Peyer's patch (tissue), 4 donors: ENCODE results near the gene GRIPAP1. TPM values are rescaled to one million over a fixed set of nuclear protein-coding genes. Genes with fewer than 3 reads are reported as not detected.

ENCODE experiments used
- DNase-seq, 3 donors: peaks; one replicate each; pipeline ENCODE4 v3.0.0-alpha.2; 2017 to 2019
- H3K27ac ChIP-seq, 4 donors: fragments of 200-600 bp; sonication (generic); one replicate each; pipeline ENCODE4 v1.5.1; 2016 to 2019
- H3K27me3 ChIP-seq, 2 donors: fragments of 200-600 bp; sonication (generic); one replicate each; pipeline ENCODE4 v1.5.1; 2019
- H3K36me3 ChIP-seq, 3 donors: fragments of 200-600 bp; sonication (generic); one replicate each; pipeline ENCODE4 v1.5.1; 2016 to 2019
- H3K4me1 ChIP-seq, 4 donors: fragments of 200-600 bp; sonication (generic); one replicate each; pipeline ENCODE4 v1.5.1; 2016 to 2019
- H3K4me3 ChIP-seq, 4 donors: fragments of 200-600 bp; sonication (generic); 1 replicate in 3 of 4; 2 replicates in 1 of 4; pipeline ENCODE4 v1.5.1; 2016 to 2019; ENCODE audit warnings: mild to moderate bottlenecking in 1 of 4
- H3K9me3 ChIP-seq, 4 donors: fragments of 200-600 bp; sonication (generic); one replicate each; pipeline ENCODE4 v1.5.1; 2016 to 2019; ENCODE audit warnings: mild to moderate bottlenecking in 1 of 4
- POLR2A ChIP-seq, 2 donors: fragments of 450-650 bp; IDR thresholded peaks; one replicate each; pipeline ENCODE4 v1.5.1; 2017; ENCODE audit warnings: antibody characterized with exemption in 2 of 2, mild to moderate bottlenecking in 2 of 2, moderate library complexity in 2 of 2
- small RNA-seq, 2 donors: library from RNA; depleted of rRNA; stranded (forward); fragments of <200 nt; gene quantifications; one replicate each; pipeline ENCODE3, GENCODE V24; 2016
- total RNA-seq, 4 donors: library from RNA; depleted of rRNA; stranded (reverse); fragments of >200 nt; gene quantifications; one replicate each; pipeline ENCODE4 v1.1.0, GENCODE V29; 2016
- TF ChIP-seq, protein P1 (sequence below), 6 experiments: fragments of 450-650 bp in 4 of 6; fragments of 200-600 bp in 2 of 6; sonication (generic) in 1 of 6; IDR thresholded peaks; one replicate each; pipeline ENCODE4 v1.5.1; 2017 to 2019; ENCODE audit warnings: antibody characterized with exemption in 6 of 6, mild to moderate bottlenecking in 3 of 6, moderate library complexity in 1 of 6

The GRIPAP1 gene
- total RNA-seq, 4 donors from 2014 or later = 32.4 to 139 (median 70.9) TPM

DNA sequence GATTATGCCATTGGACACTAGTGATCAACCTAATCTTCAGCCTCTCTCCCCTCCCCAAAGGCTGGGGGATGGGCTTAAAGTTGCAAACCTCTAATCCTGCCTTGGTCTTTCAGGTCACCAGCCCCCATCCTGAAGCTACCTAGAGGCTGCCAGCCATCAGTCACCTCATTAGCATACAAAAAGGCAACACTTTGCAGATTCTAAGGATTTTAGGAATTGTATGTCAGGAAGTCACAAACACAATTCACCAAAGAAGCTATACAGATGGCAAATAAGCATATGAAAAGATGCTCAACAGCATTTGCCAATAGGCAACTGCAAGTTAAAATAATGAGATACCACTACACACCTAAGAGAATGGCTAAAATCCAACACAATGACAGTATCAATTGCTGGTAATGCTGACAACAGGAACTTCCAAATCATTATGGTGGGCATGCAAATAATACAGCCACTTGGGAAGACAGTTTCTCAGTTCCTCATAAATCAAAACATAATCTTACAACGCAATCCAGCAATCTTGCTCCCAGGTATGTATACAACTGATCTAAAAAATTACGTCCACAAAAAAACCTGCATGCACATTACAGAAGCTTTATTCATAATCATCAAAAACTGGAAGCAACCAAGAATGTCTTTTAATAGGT is 74.2 kb downstream of the GRIPAP1 start:
- Histone ChIP-seq H3K4me1 (no peaks in the 10 kb centered on the region), H3K27ac (peak overlapping the region in 1 of 4 donors; percentile 1), H3K4me3 (no peak overlapping the region), H3K36me3 (peaks cover 0 to 60% (median 0%) of the 10 kb centered on the region in 3 donors), H3K27me3 (no peaks in the 10 kb centered on the region), H3K9me3 (no peaks in the 10 kb centered on the region)
- no peak for TF ChIP-seq POLR2A (IDR thresholded peaks at IDR 0.05)
- TF ChIP-seq, protein P1, sequence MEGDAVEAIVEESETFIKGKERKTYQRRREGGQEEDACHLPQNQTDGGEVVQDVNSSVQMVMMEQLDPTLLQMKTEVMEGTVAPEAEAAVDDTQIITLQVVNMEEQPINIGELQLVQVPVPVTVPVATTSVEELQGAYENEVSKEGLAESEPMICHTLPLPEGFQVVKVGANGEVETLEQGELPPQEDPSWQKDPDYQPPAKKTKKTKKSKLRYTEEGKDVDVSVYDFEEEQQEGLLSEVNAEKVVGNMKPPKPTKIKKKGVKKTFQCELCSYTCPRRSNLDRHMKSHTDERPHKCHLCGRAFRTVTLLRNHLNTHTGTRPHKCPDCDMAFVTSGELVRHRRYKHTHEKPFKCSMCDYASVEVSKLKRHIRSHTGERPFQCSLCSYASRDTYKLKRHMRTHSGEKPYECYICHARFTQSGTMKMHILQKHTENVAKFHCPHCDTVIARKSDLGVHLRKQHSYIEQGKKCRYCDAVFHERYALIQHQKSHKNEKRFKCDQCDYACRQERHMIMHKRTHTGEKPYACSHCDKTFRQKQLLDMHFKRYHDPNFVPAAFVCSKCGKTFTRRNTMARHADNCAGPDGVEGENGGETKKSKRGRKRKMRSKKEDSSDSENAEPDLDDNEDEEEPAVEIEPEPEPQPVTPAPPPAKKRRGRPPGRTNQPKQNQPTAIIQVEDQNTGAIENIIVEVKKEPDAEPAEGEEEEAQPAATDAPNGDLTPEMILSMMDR (IDR thresholded peaks at IDR 0.05) = no peak
- DNase-seq = no peak

DNA sequence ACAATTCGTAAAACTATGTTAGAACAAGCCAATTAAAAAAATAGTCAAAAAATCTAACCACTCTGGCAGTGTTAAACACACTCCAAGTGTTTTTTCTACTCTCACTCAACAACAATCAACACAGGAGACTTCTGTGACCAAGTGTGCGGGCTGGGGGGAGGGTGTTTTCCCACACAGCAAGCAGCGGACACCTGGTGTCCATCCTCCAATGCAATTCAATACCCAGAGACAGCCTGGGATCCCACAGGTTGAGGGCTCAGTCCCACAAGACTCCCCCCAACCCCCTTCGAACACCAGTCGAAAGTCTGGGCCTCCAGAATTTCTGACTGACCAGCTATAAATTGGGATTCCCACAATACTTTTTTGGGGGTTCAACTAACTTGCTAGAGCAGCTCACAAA is 74.9 kb downstream of the GRIPAP1 start:
- Histone ChIP-seq H3K4me1 (no peaks in the 10 kb centered on the region), H3K27me3 (no peaks in the 10 kb centered on the region), H3K27ac (no peak overlapping the region), H3K9me3 (no peaks in the 10 kb centered on the region), H3K36me3 (peaks cover 0 to 65% (median 0%) of the 10 kb centered on the region in 3 donors), H3K4me3 (no peak overlapping the region)
- TF ChIP-seq, protein P1 (IDR thresholded peaks at IDR 0.05) = no peak
- no peak for TF ChIP-seq POLR2A (IDR thresholded peaks at IDR 0.05)
- DNase-seq = no peak

DNA sequence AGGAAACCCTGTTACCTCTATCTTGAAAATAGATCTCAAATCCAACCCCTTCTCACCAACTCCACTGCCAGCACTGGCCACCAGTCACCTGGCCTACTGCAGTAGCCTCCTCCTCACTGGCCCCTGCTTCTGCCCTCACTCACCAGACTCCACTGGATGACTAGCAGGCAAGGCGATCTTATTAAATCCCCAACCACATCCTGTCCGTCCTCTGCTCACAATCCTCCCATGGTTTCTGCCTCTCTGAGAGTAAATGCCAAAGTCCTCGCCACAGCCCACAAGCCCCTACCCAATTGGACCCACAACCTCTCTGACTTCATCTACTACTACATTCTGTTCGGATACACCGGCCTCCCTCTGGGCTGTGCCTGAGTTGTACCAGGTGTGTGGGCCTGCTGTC is 77.8 kb downstream of the GRIPAP1 start:
- DNase-seq = no peak
- Histone ChIP-seq H3K27ac (no peak overlapping the region), H3K27me3 (no peaks in the 10 kb centered on the region), H3K4me1 (peaks cover 0 to 7% (median 0%) of the 10 kb centered on the region in 4 donors), H3K9me3 (no peaks in the 10 kb centered on the region), H3K36me3 (peaks cover 0 to 40% (median 0%) of the 10 kb centered on the region in 3 donors), H3K4me3 (no peak overlapping the region)
- TF ChIP-seq POLR2A (IDR thresholded peaks at IDR 0.05) = no peak

DNA sequence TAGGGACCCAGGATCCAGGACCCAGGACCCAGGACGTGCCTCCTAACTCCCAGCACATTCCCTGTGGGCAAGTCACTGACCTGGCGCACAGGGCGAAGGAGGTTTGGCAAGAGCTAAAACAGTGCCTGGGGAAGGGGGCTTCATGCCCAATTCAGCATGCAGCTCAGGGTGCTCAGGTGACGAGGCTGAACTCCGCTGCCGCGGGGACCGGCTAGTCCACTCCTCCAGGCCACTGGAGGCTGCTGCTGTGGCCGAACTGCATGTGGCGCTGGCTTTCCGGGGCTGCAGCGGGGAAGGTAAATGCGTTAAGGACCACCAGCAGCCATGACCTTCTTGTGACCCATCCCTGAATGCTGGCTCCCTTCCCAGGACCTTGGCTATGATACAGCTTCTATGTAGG is 78.3 kb downstream of the GRIPAP1 start:
- DNase-seq = no peak
- Histone ChIP-seq H3K9me3 (no peaks in the 10 kb centered on the region), H3K27ac (no peak overlapping the region), H3K4me3 (no peak overlapping the region), H3K36me3 (peaks cover 0 to 40% (median 0%) of the 10 kb centered on the region in 3 donors), H3K4me1 (peaks cover 0 to 7% (median 0%) of the 10 kb centered on the region in 4 donors), H3K27me3 (no peaks in the 10 kb centered on the region)
- TF ChIP-seq POLR2A (IDR thresholded peaks at IDR 0.05) = no peak
- TF ChIP-seq, protein P1 (IDR thresholded peaks at IDR 0.05) = no peak

Small RNA genes within 50 kb of the gene (small RNA-seq; reads per million reads assigned to genes)
- 0 reads per million in 2 donors for gene RNU6-722P

Other genes with a start within 250 kb of the GRIPAP1 start
- gene GLOD5, start 240.5 kb downstream of the GRIPAP1 start, total RNA-seq = 10 to 100 TPM in 2 of 4 donors, not detected in 2; 15.2 to 15.3 TPM
- gene GATA1, start 215.7 kb downstream of the GRIPAP1 start, total RNA-seq = not detected
- gene HDAC6, start 200.2 kb downstream of the GRIPAP1 start, total RNA-seq = 100 to 1,000 TPM; 102 to 156 (median 134) TPM
- not detected for gene ERAS, start 175.8 kb downstream of the GRIPAP1 start, total RNA-seq
- 10 to 100 TPM in 3 of 4 donors, not detected in 1; 19.0 to 49.2 (median 33.5) TPM for gene PCSK1N, start 166.7 kb downstream of the GRIPAP1 start, total RNA-seq
- gene TIMM17B, start 104.5 kb downstream of the GRIPAP1 start, total RNA-seq = 10 to 100 TPM; 33.8 to 67.9 (median 54.5) TPM
- gene PQBP1, start 104.3 kb downstream of the GRIPAP1 start, total RNA-seq = 10 to 100 TPM; 63.3 to 86.6 (median 70.1) TPM
- 10 to 100 TPM; 14.0 to 43.3 (median 21.5) TPM for gene SLC35A2, start 90.6 kb downstream of the GRIPAP1 start, total RNA-seq
- 10 to 100 TPM; 17.3 to 24.8 (median 19.1) TPM for gene PIM2, start 83.2 kb downstream of the GRIPAP1 start, total RNA-seq
- gene OTUD5, start 44.7 kb downstream of the GRIPAP1 start, total RNA-seq = 10 to 100 TPM; 49.7 to 79.2 (median 71.0) TPM
- gene KCND1, start 30.4 kb downstream of the GRIPAP1 start, total RNA-seq = 1 to 10 TPM in 3 of 4 donors, under 1 TPM in 1; 0.35 to 5.8 (median 1.7) TPM
- gene TFE3, start 41.1 kb upstream of the GRIPAP1 start, total RNA-seq = 10 to 100 TPM; 25.6 to 36.3 (median 32.4) TPM
- gene CCDC120, start 56.7 kb upstream of the GRIPAP1 start, total RNA-seq = 10 to 100 TPM in 3 of 4 donors, not detected in 1; 13.8 to 39.1 (median 24.5) TPM
- 1 to 10 TPM; 2.8 to 9.8 (median 4.4) TPM for gene PRAF2, start 71.7 kb upstream of the GRIPAP1 start, total RNA-seq
- 100 to 1,000 TPM in 2 of 4 donors, 10 to 100 TPM in 2; 64.2 to 133 (median 86.9) TPM for gene WDR45, start 77.6 kb upstream of the GRIPAP1 start, total RNA-seq
- 10 to 100 TPM; 24.0 to 26.8 (median 25.7) TPM for gene GPKOW, start 121.5 kb upstream of the GRIPAP1 start, total RNA-seq
- gene MAGIX, start 160.5 kb upstream of the GRIPAP1 start, total RNA-seq = 10 to 100 TPM in 2 of 4 donors, 1 to 10 TPM in 1, not detected in 1; 5.8 to 14.4 (median 11.6) TPM
- 10 to 100 TPM; 16.1 to 36.6 (median 30.8) TPM for gene PLP2, start 169.6 kb upstream of the GRIPAP1 start, total RNA-seq
- gene PRICKLE3, start 184.1 kb upstream of the GRIPAP1 start, total RNA-seq = 10 to 100 TPM; 22.5 to 47.0 (median 26.8) TPM
- gene SYP, start 197.9 kb upstream of the GRIPAP1 start, total RNA-seq = 10 to 100 TPM in 1 of 4 donors, 1 to 10 TPM in 2, not detected in 1; 5.5 to 11.0 (median 6.7) TPM
- gene CACNA1F, start 231.1 kb upstream of the GRIPAP1 start, total RNA-seq = 1 to 10 TPM; 1.7 to 2.8 (median 2.3) TPM
- 10 to 100 TPM; 19.1 to 27.4 (median 23.1) TPM for gene CCDC22, start 233.2 kb upstream of the GRIPAP1 start, total RNA-seq